ENCODE results near the gene MTERF1. TPM values are rescaled to one million over a fixed set of nuclear protein-coding genes. Genes with fewer than 3 reads are reported as not detected.

Gene MTERF1
- total and polyA plus RNA-seq, 11 donors = 5.5 to 11.6 (median 7.3) TPM

DNA sequence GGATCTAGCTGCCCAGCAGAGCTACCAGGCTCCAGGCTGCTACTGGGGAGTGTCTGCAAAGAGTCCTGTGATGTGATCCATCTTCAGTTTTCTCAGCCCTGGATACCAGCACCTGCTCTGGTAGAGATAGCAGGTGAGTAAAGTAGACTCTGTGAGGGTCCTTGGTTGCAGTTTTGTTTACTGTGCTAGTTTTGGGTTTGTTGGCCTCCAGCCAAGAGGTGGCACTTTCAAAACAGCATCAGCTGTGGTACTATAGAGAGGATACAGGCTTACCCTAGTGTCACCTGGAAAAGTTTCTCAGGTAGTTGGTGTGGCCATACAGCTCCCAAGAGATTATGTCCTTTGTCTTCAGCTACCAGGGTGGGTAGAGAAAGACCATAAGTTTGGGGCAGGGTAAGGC lies 56.3 kb downstream of the MTERF1 start:
- Histone ChIP-seq H3K36me3 (peaks cover 0 to 4% (median 0%) of the 10 kb centered on the region in 9 donors), H3K27ac (no peak overlapping the region), H3K4me1 (no peaks in the 10 kb centered on the region), H3K27me3 (no peaks in the 10 kb centered on the region), H3K4me3 (no peak overlapping the region), H3K9me3 (peaks cover 0 to 32% (median 5%) of the 10 kb centered on the region in 12 donors)
- ATAC-seq = no peak
- intact Hi-C loops (cut with DNase I) = no loop called here
- TF ChIP-seq, protein P1, sequence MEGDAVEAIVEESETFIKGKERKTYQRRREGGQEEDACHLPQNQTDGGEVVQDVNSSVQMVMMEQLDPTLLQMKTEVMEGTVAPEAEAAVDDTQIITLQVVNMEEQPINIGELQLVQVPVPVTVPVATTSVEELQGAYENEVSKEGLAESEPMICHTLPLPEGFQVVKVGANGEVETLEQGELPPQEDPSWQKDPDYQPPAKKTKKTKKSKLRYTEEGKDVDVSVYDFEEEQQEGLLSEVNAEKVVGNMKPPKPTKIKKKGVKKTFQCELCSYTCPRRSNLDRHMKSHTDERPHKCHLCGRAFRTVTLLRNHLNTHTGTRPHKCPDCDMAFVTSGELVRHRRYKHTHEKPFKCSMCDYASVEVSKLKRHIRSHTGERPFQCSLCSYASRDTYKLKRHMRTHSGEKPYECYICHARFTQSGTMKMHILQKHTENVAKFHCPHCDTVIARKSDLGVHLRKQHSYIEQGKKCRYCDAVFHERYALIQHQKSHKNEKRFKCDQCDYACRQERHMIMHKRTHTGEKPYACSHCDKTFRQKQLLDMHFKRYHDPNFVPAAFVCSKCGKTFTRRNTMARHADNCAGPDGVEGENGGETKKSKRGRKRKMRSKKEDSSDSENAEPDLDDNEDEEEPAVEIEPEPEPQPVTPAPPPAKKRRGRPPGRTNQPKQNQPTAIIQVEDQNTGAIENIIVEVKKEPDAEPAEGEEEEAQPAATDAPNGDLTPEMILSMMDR (IDR thresholded peaks at IDR 0.05) = no peak
- TF ChIP-seq POLR2A (IDR thresholded peaks at IDR 0.05) = no peak
- DNase-seq = no peak

Other genes with a start within 250 kb of the MTERF1 start
- gene AKAP9, start 60.2 kb upstream of the MTERF1 start, total RNA-seq = 10 to 100 TPM; 38.2 to 58.6 (median 51.8) TPM
- gene AKAP9, start 60.2 kb upstream of the MTERF1 start, polyA plus RNA-seq = 10 to 100 TPM; 13.2 to 22.3 TPM

Data from heart left ventricle (tissue), 16 donors.